A549 (cell line): Measurements from ENCODE around the gene CPA1. TPM values are rescaled to one million over a fixed set of nuclear protein-coding genes. Genes with fewer than 3 reads are reported as not detected.

Experiments
- ATAC-seq, 2 experiments: fragments of 200-7000 bp in 1 of 2; fragments of >200 bp in 1 of 2; cut with Nextera tagmentation in 1 of 2; cut with Tn5 transposase in 1 of 2; 3 replicates each; pipeline versions ENCODE4 v1.8.0 to v1.9.1; 2018 to 2020; ENCODE audit warnings: mild to moderate bottlenecking in 1 of 2, moderate library complexity in 1 of 2
- CTCF ChIA-PET: fragments of 300-600 bp; sonication (Branson Sonifier 250); formaldehyde crosslinking; extraction: SDS; loops from one replicate; lab custom pipeline; 2021; ENCODE audit warnings: antibody characterized with exemption, inconsistent platforms; lab: Yijun Ruan, JAX
- POLR2A ChIA-PET: fragments of 350-600 bp; formaldehyde crosslinking; extraction: SDS; loops from one replicate; lab custom pipeline; 2021; ENCODE audit warnings: antibody characterized with exemption, inconsistent platforms; lab: Yijun Ruan, JAX
- DNase-seq, 2 experiments: peaks; one replicate each; pipeline versions ENCODE4 v3.0.0 to v3.0.0-alpha.2; 2011 to 2016; ENCODE audit warnings: low read depth in 1 of 2, low spot score in 1 of 2
- FAIRE-seq: peaks from 2 replicates; lab custom pipeline; 2011; peaks lifted over from hg19 to GRCh38; lab: Jason Lieb, UNC
- H3K27ac ChIP-seq, 2 experiments: fragments of >200 bp; sonication (Bioruptor Twin); formaldehyde crosslinking; 3 replicates each; pipeline ENCODE4 v1.5.1; 2016 to 2017
- H3K4me1 ChIP-seq: fragments of >200 bp; sonication (Bioruptor Twin); formaldehyde crosslinking; 3 replicates; pipeline ENCODE4 v1.6.1; 2016
- H3K4me2 ChIP-seq: fragments of >200 bp; sonication (Bioruptor Twin); formaldehyde crosslinking; 3 replicates; pipeline ENCODE4 v1.6.1; 2016
- H3K4me3 ChIP-seq: fragments of >200 bp; sonication (Bioruptor Twin); formaldehyde crosslinking; 3 replicates; pipeline ENCODE4 v1.5.1; 2016
- H3K9me3 ChIP-seq: fragments of >200 bp; sonication (Bioruptor Twin); formaldehyde crosslinking; 3 replicates; pipeline ENCODE4 v1.6.1; 2016
- BHLHE40 ChIP-seq: IDR thresholded peaks from 2 replicates; pipeline ENCODE4 v1.6.1; 2012; ENCODE audit warnings: low read depth, low read length, inconsistent platforms
- CBX8 ChIP-seq: fragments of 200-600 bp; sonication (generic); IDR thresholded peaks from 2 replicates; pipeline ENCODE4 v1.6.1; 2016
- CHD4 ChIP-seq: fragments of 200-600 bp; sonication (generic); IDR thresholded peaks from 2 replicates; pipeline ENCODE4 v1.6.1; 2016; ENCODE audit warnings: antibody characterized with exemption, mild to moderate bottlenecking, borderline replicate concordance
- E2F6 ChIP-seq: IDR thresholded peaks from 2 replicates; pipeline ENCODE4 v1.6.1; 2012; ENCODE audit warnings: low read depth, borderline replicate concordance
- EHF ChIP-seq: fragments of 250-450 bp; sonication (Bioruptor Pico); IDR thresholded peaks from 2 replicates; pipeline ENCODE4 v1.5.0; 2020; ENCODE audit warnings: mild to moderate bottlenecking
- ELK1 ChIP-seq: fragments of 150-350 bp; IDR thresholded peaks from 2 replicates; pipeline ENCODE4 v1.6.1; 2014; ENCODE audit warnings: low read depth, mild to moderate bottlenecking, low read length
- FOSB ChIP-seq: fragments of 250-450 bp; sonication (Bioruptor Pico); IDR thresholded peaks from 2 replicates; pipeline ENCODE4 v1.5.0; 2020; ENCODE audit warnings: mild to moderate bottlenecking, moderate library complexity
- HDAC2 ChIP-seq: fragments of 200-600 bp; sonication (generic); IDR thresholded peaks from 2 replicates; pipeline ENCODE4 v1.6.1; 2016
- JUNB ChIP-seq: fragments of >200 bp; sonication (Bioruptor Twin); formaldehyde crosslinking; IDR thresholded peaks from 2 replicates; pipeline ENCODE4 v1.6.1; 2016
- KDM1A ChIP-seq: fragments of 200-600 bp; sonication (generic); IDR thresholded peaks from 2 replicates; pipeline ENCODE4 v1.6.1; 2016; ENCODE audit warnings: low read depth, mild to moderate bottlenecking
- NFE2L2 ChIP-seq: fragments of 150-350 bp; conservative IDR thresholded peaks from 2 replicates; pipeline ENCODE4 v1.6.1; 2014; ENCODE audit warnings: low read length
- NR3C1 ChIP-seq: fragments of >200 bp; sonication (Bioruptor Twin); formaldehyde crosslinking; IDR thresholded peaks from 3 replicates; pipeline ENCODE4 v1.6.1; 2017
- PHF8 ChIP-seq: fragments of 200-600 bp; sonication (generic); IDR thresholded peaks from 2 replicates; pipeline ENCODE4 v1.6.1; 2016; ENCODE audit warnings: low read depth, mild to moderate bottlenecking, antibody characterized with exemption, moderate library complexity, borderline replicate concordance
- POLR2A ChIP-seq: IDR thresholded peaks from 2 replicates; pipeline ENCODE4 v1.6.1; 2012; ENCODE audit warnings: mild to moderate bottlenecking, low read length
- RAD21 ChIP-seq, 2 experiments: fragments of >200 bp in 1 of 2; sonication (Bioruptor Twin) in 1 of 2; formaldehyde crosslinking in 1 of 2; IDR thresholded peaks in 1 of 2; conservative IDR thresholded peaks in 1 of 2; 2 replicates in 1 of 2; 3 replicates in 1 of 2; pipeline ENCODE4 v1.6.1; 2012 to 2018; ENCODE audit warnings: inconsistent platforms in 1 of 2
- RARB ChIP-seq: fragments of 250-450 bp; sonication (Bioruptor Pico); IDR thresholded peaks from 2 replicates; pipeline ENCODE4 v1.8.0; 2021; ENCODE audit warnings: mild to moderate bottlenecking, moderate library complexity
- RFX5 ChIP-seq: fragments of 450-650 bp; IDR thresholded peaks from 2 replicates; pipeline ENCODE4 v1.7.1; 2014; ENCODE audit warnings: antibody characterized with exemption, mild to moderate bottlenecking, moderate library complexity
- TP53 ChIP-seq: fragments of 250-450 bp; sonication (Bioruptor Pico); IDR thresholded peaks from 2 replicates; pipeline ENCODE4 v1.5.0; 2021; ENCODE audit warnings: mild to moderate bottlenecking, moderate library complexity
- ZSCAN20 ChIP-seq: fragments of 250-450 bp; sonication (Bioruptor Pico); IDR thresholded peaks from 2 replicates; pipeline ENCODE4 v1.8.0; 2022; ENCODE audit warnings: mild to moderate bottlenecking, moderate library complexity
- WGBS: methylation state at CpG from one replicate; pipeline ENCODE4 v1.1.6; 2017; ENCODE audit errors: missing lambda C conversion rate; 5-methylcytosine and 5-hydroxymethylcytosine counted together
- polyA plus RNA-seq, 4 experiments: library from polyadenylated mRNA; depleted of rRNA in 3 of 4; stranded (reverse); fragments of >200 nt; fragmentation: RNase III in 1 of 4; extraction: RNeasy Plus Mini Kit Qiagen cat#74134 plus additional on column Dnase treatment in 1 of 4; gene quantifications; 2 replicates in 3 of 4; 3 replicates in 1 of 4; pipeline ENCODE4 v1.2.3, GENCODE V29; 2011 to 2017
- TF ChIP-seq, protein P1 (sequence below): fragments of 450-650 bp; IDR thresholded peaks from 2 replicates; pipeline ENCODE4 v1.6.1; 2014; ENCODE audit warnings: antibody characterized with exemption
- TF ChIP-seq, protein P2 (sequence below): fragments of >200 bp; sonication (Bioruptor Twin); formaldehyde crosslinking; IDR thresholded peaks from 3 replicates; pipeline ENCODE4 v1.5.1; 2016

CPA1 gene
- polyA plus RNA-seq, 2 of the 4 experiments (the other 2 are of a cell fraction), result not detected

GRCh38 chr7:130430841-130431666, 50.8 kb downstream of the CPA1 start (continued):
- TF ChIP-seq, protein P1, sequence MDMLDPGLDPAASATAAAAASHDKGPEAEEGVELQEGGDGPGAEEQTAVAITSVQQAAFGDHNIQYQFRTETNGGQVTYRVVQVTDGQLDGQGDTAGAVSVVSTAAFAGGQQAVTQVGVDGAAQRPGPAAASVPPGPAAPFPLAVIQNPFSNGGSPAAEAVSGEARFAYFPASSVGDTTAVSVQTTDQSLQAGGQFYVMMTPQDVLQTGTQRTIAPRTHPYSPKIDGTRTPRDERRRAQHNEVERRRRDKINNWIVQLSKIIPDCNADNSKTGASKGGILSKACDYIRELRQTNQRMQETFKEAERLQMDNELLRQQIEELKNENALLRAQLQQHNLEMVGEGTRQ, result no peak
- TF ChIP-seq RARB (no peak), TP53 (CRISPR knock-in tag) (no peak), CBX8 (no peak), KDM1A (no peak)

DNA sequence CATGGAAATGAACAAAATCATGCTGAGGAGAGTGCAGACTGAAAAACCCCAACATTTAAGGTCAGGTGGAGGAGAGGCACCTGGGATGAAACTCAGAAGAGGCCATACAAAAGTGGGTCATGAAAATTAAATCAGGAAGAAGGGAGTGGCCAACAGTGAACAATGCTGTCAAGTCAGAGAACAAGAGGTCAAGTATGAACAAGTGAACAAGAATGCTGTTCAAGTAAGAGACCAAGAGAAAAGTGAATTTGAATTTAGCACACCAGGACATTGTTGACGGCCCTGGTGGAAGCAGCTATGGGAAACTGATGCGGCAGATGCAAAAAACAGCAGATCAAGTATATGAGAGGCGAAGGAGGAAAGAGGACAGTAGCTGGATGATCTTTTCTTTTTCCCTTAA, 52.6 kb downstream of the CPA1 start:
- DNase-seq (no peak), FAIRE-seq (no peak)
- no peak overlapping the region for H3K4me2 ChIP-seq

DNA sequence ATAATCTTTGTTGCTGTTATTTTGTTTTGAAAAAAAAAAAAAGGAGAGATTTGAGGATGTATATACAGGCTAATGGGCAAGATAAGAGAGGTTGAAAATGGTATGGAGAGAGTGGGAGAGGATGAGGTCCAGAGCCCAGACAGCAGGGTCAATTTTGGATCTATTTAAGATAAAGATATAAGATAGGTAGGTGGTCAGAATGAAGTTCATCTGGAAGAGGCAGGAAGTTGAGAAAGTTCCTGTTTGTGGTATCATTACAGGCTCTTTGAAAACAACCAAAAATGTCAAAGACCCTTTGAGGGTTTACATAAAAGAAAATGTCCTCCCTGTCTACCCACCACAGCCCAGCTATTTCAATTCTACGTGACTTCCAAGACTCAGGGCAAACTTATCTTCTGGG, 53.0 kb downstream of the CPA1 start:
- WGBS, result 94% methylated on average over 1 of the region's 1 CpG
- H3K27ac ChIP-seq, result no peak overlapping the region
- H3K4me1 ChIP-seq, result 0 out of 3 replicates have a peak, but pooled peaks cover 3% of the 10 kb centered on the region
- no peak for DNase-seq
- POLR2A ChIA-PET, result no interaction called here
- CTCF ChIA-PET, result no interaction called here
- H3K9me3 ChIP-seq, result no peaks in the 10 kb centered on the region
- H3K4me2 ChIP-seq, result no peak overlapping the region
- no peak for ATAC-seq
- H3K4me3 ChIP-seq, result no peak overlapping the region
- no peak for FAIRE-seq
- TF ChIP-seq PHF8 (no peak), BHLHE40 (no peak), CHD4 (no peak), POLR2A (no peak), FOSB (CRISPR knock-in tag) (no peak), JUNB (no peak), HDAC2 (no peak), NFE2L2 (no peak), TP53 (CRISPR knock-in tag) (no peak), ZSCAN20 (CRISPR knock-in tag) (no peak), E2F6 (no peak)
- TF ChIP-seq, protein P2, sequence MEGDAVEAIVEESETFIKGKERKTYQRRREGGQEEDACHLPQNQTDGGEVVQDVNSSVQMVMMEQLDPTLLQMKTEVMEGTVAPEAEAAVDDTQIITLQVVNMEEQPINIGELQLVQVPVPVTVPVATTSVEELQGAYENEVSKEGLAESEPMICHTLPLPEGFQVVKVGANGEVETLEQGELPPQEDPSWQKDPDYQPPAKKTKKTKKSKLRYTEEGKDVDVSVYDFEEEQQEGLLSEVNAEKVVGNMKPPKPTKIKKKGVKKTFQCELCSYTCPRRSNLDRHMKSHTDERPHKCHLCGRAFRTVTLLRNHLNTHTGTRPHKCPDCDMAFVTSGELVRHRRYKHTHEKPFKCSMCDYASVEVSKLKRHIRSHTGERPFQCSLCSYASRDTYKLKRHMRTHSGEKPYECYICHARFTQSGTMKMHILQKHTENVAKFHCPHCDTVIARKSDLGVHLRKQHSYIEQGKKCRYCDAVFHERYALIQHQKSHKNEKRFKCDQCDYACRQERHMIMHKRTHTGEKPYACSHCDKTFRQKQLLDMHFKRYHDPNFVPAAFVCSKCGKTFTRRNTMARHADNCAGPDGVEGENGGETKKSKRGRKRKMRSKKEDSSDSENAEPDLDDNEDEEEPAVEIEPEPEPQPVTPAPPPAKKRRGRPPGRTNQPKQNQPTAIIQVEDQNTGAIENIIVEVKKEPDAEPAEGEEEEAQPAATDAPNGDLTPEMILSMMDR, result no peak

More for the DNA sequence above, 52.6 kb downstream of the CPA1 start:
- ATAC-seq, result no peak
- CTCF ChIA-PET, result no interaction called here
- no peak for TF ChIP-seq NFE2L2
- TF ChIP-seq EHF (CRISPR knock-in tag), result no peak
- TF ChIP-seq E2F6, result no peak
- TF ChIP-seq, protein P2, result no peak
- no peak for TF ChIP-seq ELK1
- TF ChIP-seq, protein P1, result no peak
- no peak for TF ChIP-seq POLR2A
- no peak for TF ChIP-seq JUNB
- TF ChIP-seq FOSB (CRISPR knock-in tag), result no peak
- TF ChIP-seq RFX5, result no peak
- no peak for TF ChIP-seq NR3C1
- no peak for TF ChIP-seq RAD21 (conservative IDR thresholded peaks at IDR 0.05 in 1 of 2, IDR thresholded peaks at IDR 0.05 in 1 of 2)
- 85% methylated on average over 3 of the region's 3 CpGs for WGBS
- H3K9me3 ChIP-seq, result no peaks in the 10 kb centered on the region
- H3K4me1 ChIP-seq, result 0 out of 3 replicates have a peak, but pooled peaks cover 3% of the 10 kb centered on the region
- H3K27ac ChIP-seq, result no peak overlapping the region
- H3K4me3 ChIP-seq, result no peak overlapping the region
- POLR2A ChIA-PET, result no interaction called here
